Activated CD4-positive, alpha-beta T cell treated with anti-CD3 and anti-CD28 coated beads, Interleukin-2, amount 10 ng/mL, durations not matched to agents 24 days and 14 days (primary cell): Measurements from ENCODE around the gene PRDX5. TPM values are rescaled to one million over a fixed set of nuclear protein-coding genes. Genes with fewer than 3 reads are reported as not detected.

Experiments used
- DNase-seq: peaks from one replicate; pipeline ENCODE4 v3.0.0; 2022
- H3K27ac Mint-ChIP-seq: one replicate; pipeline ENCODE4 v1.8.0; 2022; ENCODE audit warnings: mild to moderate bottlenecking, mixed read lengths
- H3K27me3 Mint-ChIP-seq: one replicate; pipeline ENCODE4 v1.8.0; 2022; ENCODE audit warnings: mixed read lengths
- H3K36me3 Mint-ChIP-seq: one replicate; pipeline ENCODE4 v1.8.0; 2022; ENCODE audit warnings: low read depth, mild to moderate bottlenecking, mixed read lengths
- H3K4me1 Mint-ChIP-seq: one replicate; pipeline ENCODE4 v1.8.0; 2021; ENCODE audit warnings: mixed read lengths
- H3K4me3 Mint-ChIP-seq: one replicate; pipeline ENCODE4 v1.8.0; 2022; ENCODE audit warnings: mild to moderate bottlenecking, moderate library complexity, mixed read lengths
- H3K9me3 Mint-ChIP-seq: one replicate; pipeline ENCODE4 v1.8.0; 2021; ENCODE audit warnings: mixed read lengths
- intact Hi-C: fragments of 100-400 bp; cut with micrococcal nuclease; formaldehyde crosslinking; loops from one replicate; pipeline ENCODE4 v1.15.1; 2023
- total RNA-seq: library from RNA; stranded (reverse); gene quantifications from 2 replicates; pipeline ENCODE4 v1.2.3, GENCODE V29; 2022

Gene PRDX5
- 98.0 and 104 TPM in 2 replicates for total RNA-seq

- intact Hi-C loops: loop anchor here (1.0 kb wide), 6 partner anchors 13 to 49 kb away; partner anchors contain the start of genes CCDC88B, ESRRA and GPR137
- peak; percentile 99 for DNase-seq
- no peaks in the 10 kb centered on the region for H3K27me3 Mint-ChIP-seq
- H3K9me3 Mint-ChIP-seq: no peaks in the 10 kb centered on the region
- peaks cover 42% of the 10 kb centered on the region for H3K36me3 Mint-ChIP-seq
- peak within 1 kb of the TSS; percentile 92 for H3K4me3 Mint-ChIP-seq
- peaks cover 31% of the 10 kb centered on the region for H3K4me1 Mint-ChIP-seq
- peak within 1 kb of the TSS; percentile 97 for H3K27ac Mint-ChIP-seq
Observed at GRCh38 chr11:64317961-64318765, at the start of gene PRDX5. Gene PRDX5, plus strand, starts transcription at chr11:64318121. Its CDS starts 95 bp downstream, at chr11:64318216.

- H3K27ac Mint-ChIP-seq: peak overlapping the region; percentile 99
- H3K9me3 Mint-ChIP-seq: no peaks in the 10 kb centered on the region
- H3K27me3 Mint-ChIP-seq: no peaks in the 10 kb centered on the region
- H3K4me1 Mint-ChIP-seq: peaks cover 26% of the 10 kb centered on the region
- peaks cover 14% of the 10 kb centered on the region for H3K36me3 Mint-ChIP-seq
- intact Hi-C loops: loop anchor here (1.0 kb wide), 3 partner anchors 18 to 48 kb away; partner anchors contain the start of genes PLCB3 and TRMT112
- peak overlapping the region; percentile 96 for H3K4me3 Mint-ChIP-seq
- peak; percentile 89 for DNase-seq
Observed at GRCh38 chr11:64268893-64269539, 48.9 kb upstream of the PRDX5 start.

GRCh38 chr11:64269540-64270220, 48.2 kb upstream of the PRDX5 start:
- H3K4me1 Mint-ChIP-seq: peaks cover 26% of the 10 kb centered on the region
- no peaks in the 10 kb centered on the region for H3K27me3 Mint-ChIP-seq
- peak overlapping the region; percentile 96 for H3K4me3 Mint-ChIP-seq
- peaks cover 14% of the 10 kb centered on the region for H3K36me3 Mint-ChIP-seq
- H3K9me3 Mint-ChIP-seq: no peaks in the 10 kb centered on the region
- peak; percentile 99 for DNase-seq
- intact Hi-C loops: loop anchor here (1.0 to 2.0 kb wide), 5 partner anchors 16 to 71 kb away; partner anchors contain the start of genes CCDC88B, ESRRA, GPR137 and TRMT112
- peak overlapping the region; percentile 99 for H3K27ac Mint-ChIP-seq

GRCh38 chr11:64275031-64275800, 42.7 kb upstream of the PRDX5 start:
- no peak overlapping the region for H3K27ac Mint-ChIP-seq
- H3K9me3 Mint-ChIP-seq: no peaks in the 10 kb centered on the region

GRCh38 chr11:64275841-64276240, 42.1 kb upstream of the PRDX5 start:
- intact Hi-C loops: no loop called here
- Mint-ChIP-seq H3K4me1 (peaks cover 11% of the 10 kb centered on the region), H3K36me3 (peaks cover 7% of the 10 kb centered on the region), H3K27ac (no peak overlapping the region), H3K4me3 (no peak overlapping the region), H3K27me3 (no peaks in the 10 kb centered on the region), H3K9me3 (no peaks in the 10 kb centered on the region)
- no peak for DNase-seq

More at GRCh38 chr11:64275031-64275800, 42.7 kb upstream of the PRDX5 start:
- Mint-ChIP-seq H3K4me1 (peaks cover 13% of the 10 kb centered on the region), H3K4me3 (no peak overlapping the region), H3K36me3 (peaks cover 9% of the 10 kb centered on the region), H3K27me3 (no peaks in the 10 kb centered on the region)
- intact Hi-C loops: no loop called here
- DNase-seq: no peak

GRCh38 chr11:64276653-64277431, 41.1 kb upstream of the PRDX5 start:
- no peak overlapping the region for H3K27ac Mint-ChIP-seq
- H3K4me1 Mint-ChIP-seq: peaks cover 11% of the 10 kb centered on the region
- H3K4me3 Mint-ChIP-seq: no peak overlapping the region
- H3K36me3 Mint-ChIP-seq: peaks cover 17% of the 10 kb centered on the region
- H3K9me3 Mint-ChIP-seq: no peaks in the 10 kb centered on the region
- H3K27me3 Mint-ChIP-seq: no peaks in the 10 kb centered on the region
- no peak for DNase-seq
- intact Hi-C loops: no loop called here

GRCh38 chr11:64278576-64279190, 39.2 kb upstream of the PRDX5 start:
- Mint-ChIP-seq H3K4me3 (no peak overlapping the region), H3K4me1 (peaks cover 12% of the 10 kb centered on the region)
- intact Hi-C loops: no loop called here

GRCh38 chr11:64281957-64282770, 35.8 kb upstream of the PRDX5 start:
- intact Hi-C loops: no loop called here
- H3K4me3 Mint-ChIP-seq: no peak overlapping the region
- peaks cover 22% of the 10 kb centered on the region for H3K36me3 Mint-ChIP-seq
- H3K9me3 Mint-ChIP-seq: no peaks in the 10 kb centered on the region
- no peak for DNase-seq
- H3K4me1 Mint-ChIP-seq: peaks cover 21% of the 10 kb centered on the region
- H3K27ac Mint-ChIP-seq: no peak overlapping the region
- no peaks in the 10 kb centered on the region for H3K27me3 Mint-ChIP-seq

More at GRCh38 chr11:64278576-64279190, 39.2 kb upstream of the PRDX5 start:
- no peak for DNase-seq
- Mint-ChIP-seq H3K27ac (no peak overlapping the region), H3K27me3 (no peaks in the 10 kb centered on the region), H3K36me3 (peaks cover 22% of the 10 kb centered on the region), H3K9me3 (no peaks in the 10 kb centered on the region)

- DNase-seq: peak; percentile 59
- Mint-ChIP-seq H3K4me1 (peaks cover 21% of the 10 kb centered on the region), H3K9me3 (no peaks in the 10 kb centered on the region), H3K27me3 (no peaks in the 10 kb centered on the region), H3K4me3 (peak overlapping the region; percentile 59), H3K36me3 (peaks cover 22% of the 10 kb centered on the region), H3K27ac (peak overlapping the region; percentile 62)
- intact Hi-C loops: no loop called here
Observed at GRCh38 chr11:64283092-64283491, 34.8 kb upstream of the PRDX5 start.

- Mint-ChIP-seq H3K27me3 (no peaks in the 10 kb centered on the region), H3K4me1 (peaks cover 17% of the 10 kb centered on the region), H3K4me3 (peak within 1 kb of the TSS; percentile 89), H3K9me3 (no peaks in the 10 kb centered on the region), H3K27ac (peak within 1 kb of the TSS; percentile 94), H3K36me3 (peaks cover 19% of the 10 kb centered on the region)
- peak; percentile 97 for DNase-seq
- intact Hi-C loops: loop anchor here (2.0 kb wide), 1 partner anchor 44 kb away; the partner anchor contains the start of gene FKBP2
Observed at GRCh38 chr11:64284048-64284961, 33.6 kb upstream of the PRDX5 start, which contains the start of gene BAD. Gene BAD, minus strand, starts transcription at chr11:64284665. Its CDS starts 297 bp downstream, at chr11:64284368.
